NCI-H1694 (cell line): ENCODE data around the gene TRPT1.

Source experiments
- DNase-seq: peaks from one replicate; lab custom pipeline; 2025; lab: John Stamatoyannopoulos, UW

TRPT1 gene

GRCh38 chr11:64229744-64230170 lies 3.8 kb upstream of the TRPT1 start:
- no peak for DNase-seq

- no peak for DNase-seq
These were observed 3.2 kb upstream of the TRPT1 start for GRCh38 chr11:64229090-64229743.

- DNase-seq, result no peak
These were observed 1.5 kb upstream of the TRPT1 start for GRCh38 chr11:64227405-64227956.

DNA sequence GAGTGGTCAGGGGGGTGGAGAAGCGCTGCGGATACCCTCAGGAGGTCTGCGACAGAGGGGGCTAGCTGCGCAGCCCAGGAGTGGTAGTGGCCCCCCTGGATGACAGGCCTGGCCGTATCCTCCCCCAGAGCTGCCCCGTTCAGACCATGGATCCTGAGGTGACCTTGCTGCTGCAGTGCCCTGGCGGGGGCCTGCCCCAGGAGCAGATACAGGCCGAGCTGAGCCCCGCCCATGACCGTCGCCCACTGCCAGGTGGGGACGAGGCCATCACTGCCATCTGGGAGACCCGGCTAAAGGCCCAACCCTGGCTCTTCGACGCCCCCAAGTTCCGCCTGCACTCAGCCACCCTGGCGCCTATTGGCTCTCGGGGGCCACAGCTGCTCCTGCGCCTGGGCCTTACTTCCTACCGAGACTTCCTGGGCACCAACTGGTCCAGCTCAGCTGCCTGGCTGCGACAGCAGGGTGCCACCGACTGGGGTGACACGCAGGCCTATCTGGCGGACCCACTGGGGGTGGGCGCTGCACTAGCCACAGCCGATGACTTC lies 593 bp upstream of the TRPT1 start:
- DNase-seq, result no peak

DNA sequence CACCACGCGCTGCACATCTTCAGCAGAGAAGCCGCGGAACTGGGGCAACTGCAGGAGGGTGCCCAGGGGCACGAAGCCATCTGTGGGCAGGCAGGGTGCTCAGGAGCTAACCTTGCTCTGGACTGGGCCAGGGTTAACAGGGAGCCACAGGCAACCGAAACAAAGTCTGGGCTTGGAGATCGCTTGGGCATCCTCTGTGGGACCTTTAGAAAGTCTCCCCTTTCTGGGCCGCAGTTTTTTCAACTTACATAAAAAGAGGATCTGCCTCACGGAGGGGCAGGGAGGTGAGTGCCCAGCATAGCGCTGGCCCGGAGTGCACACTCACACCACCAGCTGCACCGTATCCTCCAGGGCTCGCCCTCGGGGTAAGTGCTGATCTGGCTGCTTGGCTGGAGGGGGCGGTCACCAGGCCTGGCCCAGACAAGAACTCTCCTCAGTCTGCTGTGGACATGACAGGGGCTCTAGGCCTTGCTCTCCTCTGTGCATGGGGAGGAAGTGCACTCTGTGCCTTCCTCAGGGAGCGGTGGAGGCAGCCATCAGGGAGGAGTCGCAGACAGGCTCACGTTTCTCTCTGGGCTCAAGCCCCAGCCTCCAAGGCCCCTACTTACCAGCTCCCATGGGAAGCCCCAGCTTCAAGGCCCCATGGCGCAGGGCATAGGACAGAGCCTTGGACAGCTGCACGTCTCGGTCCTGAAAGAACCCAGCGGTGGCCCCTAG lies 937 bp downstream of the TRPT1 start:
- no peak for DNase-seq

DNA sequence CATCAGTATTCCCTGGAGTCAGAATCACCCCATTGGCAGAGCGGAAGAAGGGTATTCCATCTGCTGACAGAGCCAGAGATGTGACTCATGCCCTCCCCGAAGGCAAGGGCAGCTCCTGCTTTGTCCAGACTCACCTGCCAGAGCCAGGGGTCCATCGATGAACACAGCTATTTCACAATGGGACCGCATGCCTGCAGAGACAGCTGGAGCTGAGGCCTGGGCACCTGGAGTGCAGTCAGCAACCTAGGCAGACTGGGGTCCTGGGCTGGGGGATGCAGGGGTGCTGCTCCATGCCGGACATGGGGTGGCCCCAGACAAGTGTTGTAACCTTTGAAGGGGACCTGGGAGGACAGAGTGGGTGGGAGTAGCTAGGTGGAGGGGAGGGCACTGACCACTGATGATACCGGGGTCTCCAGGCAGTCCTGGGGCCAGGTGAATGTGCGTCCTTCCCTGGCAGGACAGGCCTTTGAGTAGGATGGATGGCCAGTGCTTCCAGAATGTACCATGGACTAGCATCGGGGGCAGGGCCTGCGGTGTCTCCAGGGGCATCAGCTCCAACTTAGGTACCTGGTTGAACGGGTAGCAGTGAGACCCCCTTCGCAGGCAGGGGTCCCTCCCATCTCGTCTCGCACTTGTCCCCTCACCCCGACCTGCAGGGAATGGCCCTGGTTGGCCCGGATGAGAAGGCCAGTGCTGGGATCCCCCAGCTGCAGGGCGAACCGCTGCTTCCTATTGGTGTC lies 1.7 kb downstream of the TRPT1 start:
- no peak for DNase-seq

- DNase-seq, result no peak
These were observed 2.9 kb downstream of the TRPT1 start for GRCh38 chr11:64223001-64223651.

DNA sequence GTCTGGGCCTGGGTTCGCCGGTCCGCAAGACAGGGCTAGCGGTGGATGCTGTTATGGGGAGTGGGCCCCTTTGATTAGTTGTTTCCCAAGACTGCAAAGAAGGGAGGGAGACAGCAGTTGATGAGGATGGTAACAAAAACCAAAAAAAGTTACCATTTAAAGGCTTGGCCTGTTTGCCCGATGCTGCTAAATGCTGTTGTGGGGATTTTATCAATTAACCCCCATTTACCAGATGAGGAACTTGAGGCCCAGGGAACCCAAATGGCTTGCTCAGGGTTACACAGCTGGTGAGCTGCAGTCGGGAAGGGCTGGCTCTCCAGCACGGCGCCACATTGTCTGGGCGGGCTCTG lies 3.4 kb downstream of the TRPT1 start:
- DNase-seq, result no peak

- no peak for DNase-seq
These were observed 5.2 kb downstream of the TRPT1 start for GRCh38 chr11:64220798-64221197.

DNA sequence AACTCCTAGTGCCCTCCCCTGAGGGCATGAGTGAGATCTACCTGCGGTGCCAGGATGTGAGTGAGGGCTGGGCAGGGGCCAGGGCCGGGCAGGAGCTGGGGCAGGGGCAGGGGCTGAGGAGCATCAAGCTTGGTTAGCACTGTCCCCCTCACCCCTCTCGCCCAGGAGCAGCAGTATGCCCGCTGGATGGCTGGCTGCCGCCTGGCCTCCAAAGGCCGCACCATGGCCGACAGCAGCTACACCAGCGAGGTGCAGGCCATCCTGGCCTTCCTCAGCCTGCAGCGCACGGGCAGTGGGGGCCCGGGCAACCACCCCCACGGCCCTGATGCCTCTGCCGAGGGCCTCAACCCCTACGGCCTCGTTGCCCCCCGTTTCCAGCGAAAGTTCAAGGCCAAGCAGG lies 5.7 kb downstream of the TRPT1 start:
- DNase-seq, result no peak

- DNase-seq, result no peak
These were observed 6.2 kb downstream of the TRPT1 start for GRCh38 chr11:64219755-64220154.

DNA sequence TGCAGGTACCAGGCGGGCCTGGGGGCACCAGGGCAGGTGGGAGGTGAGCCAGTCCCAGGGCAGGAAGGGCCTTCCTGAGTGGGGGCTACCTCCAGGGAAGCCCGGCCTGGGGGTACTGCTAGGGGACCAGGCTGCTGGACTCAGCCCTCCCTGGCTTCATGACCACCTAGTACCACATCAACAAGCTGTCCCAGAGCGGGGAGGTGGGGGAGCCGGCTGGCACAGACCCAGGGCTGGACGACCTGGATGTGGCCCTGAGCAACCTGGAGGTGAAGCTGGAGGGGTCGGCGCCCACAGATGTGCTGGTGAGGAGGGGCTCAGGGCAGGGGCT lies 6.7 kb downstream of the TRPT1 start:
- no peak for DNase-seq

DNA sequence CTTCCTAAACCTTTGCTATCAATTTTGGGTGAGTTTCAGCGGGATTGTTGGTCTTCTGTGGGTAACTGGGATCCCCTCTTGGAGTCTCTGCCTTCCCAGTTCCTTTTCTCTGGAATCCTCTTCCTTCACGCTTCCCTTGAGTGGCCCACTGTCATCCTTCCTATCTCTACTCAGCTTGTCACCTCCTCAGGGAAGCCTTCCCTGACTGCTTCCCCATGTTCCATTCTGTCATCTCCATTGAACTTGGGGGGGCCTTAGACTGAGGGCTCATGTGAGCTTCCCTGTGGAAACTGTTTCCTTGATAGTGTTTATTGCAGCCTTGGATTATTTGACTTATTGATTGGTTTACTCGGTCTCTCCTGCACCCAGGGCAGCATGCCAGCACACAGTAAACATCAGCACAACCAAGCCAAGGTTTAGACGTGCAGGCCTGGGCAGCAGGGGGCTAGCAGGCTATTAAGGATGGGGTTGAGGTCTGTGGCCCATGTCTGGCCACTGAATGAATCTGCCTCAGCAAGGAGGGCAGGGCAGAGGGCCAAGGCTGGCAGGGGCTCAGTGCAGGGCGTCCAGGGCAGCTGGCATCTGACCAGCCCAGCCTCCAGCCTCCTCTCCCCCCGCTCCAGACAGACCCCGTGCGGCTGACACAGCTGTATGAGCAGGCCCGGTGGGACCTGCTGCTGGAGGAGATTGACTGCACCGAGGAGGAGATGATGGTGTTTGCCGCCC lies 7.2 kb downstream of the TRPT1 start:
- no peak for DNase-seq

DNA sequence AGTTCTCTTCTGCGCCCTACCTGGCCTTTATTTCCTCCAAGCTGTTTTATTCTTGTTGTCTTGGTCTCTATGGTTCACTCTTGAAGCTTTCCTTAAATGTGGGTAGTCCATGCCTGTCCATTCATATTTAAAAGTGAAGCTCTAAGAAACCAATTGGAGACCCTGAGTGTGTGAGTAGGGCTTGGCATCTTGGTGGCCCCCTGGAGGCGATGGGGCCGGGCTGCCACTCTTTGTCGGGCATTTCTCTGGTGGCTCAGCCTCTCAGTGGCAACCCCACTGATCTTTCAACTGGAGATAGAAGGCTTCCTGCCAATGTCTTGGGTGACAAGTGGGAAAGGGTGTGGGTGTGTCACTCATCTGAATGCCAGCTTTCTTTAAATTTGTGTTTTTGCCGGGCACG lies 9.1 kb downstream of the TRPT1 start:
- DNase-seq, result no peak

DNA sequence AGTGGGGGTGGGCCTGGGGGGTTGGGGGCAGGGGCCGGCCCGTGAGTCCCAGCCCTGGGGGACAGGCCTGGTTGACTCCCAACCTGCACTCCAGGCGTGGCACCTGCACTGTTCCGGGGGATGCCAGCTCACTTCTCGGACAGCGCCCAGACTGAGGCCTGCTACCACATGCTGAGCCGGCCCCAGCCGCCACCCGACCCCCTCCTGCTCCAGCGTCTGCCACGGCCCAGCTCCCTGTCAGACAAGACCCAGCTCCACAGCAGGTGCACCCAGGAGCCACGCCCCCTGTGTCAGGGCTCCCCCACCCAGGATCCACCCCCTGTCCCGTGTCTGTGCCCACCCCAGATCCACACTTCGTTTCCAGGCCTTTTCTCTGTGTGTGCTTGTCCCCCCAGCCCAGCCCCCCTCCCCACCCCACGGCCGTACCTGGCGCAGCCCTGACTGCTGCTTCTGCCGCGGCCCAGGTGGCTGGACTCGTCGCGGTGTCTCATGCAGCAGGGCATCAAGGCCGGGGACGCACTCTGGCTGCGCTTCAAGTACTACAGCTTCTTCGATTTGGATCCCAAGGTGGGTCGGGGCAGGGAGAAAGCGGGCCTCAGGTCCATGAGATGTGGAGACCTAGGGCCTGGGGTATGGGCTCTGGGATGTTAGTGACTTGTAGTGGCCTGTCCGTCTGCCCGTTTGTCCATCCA lies 14.7 kb downstream of the TRPT1 start:
- DNase-seq, result no peak

DNA sequence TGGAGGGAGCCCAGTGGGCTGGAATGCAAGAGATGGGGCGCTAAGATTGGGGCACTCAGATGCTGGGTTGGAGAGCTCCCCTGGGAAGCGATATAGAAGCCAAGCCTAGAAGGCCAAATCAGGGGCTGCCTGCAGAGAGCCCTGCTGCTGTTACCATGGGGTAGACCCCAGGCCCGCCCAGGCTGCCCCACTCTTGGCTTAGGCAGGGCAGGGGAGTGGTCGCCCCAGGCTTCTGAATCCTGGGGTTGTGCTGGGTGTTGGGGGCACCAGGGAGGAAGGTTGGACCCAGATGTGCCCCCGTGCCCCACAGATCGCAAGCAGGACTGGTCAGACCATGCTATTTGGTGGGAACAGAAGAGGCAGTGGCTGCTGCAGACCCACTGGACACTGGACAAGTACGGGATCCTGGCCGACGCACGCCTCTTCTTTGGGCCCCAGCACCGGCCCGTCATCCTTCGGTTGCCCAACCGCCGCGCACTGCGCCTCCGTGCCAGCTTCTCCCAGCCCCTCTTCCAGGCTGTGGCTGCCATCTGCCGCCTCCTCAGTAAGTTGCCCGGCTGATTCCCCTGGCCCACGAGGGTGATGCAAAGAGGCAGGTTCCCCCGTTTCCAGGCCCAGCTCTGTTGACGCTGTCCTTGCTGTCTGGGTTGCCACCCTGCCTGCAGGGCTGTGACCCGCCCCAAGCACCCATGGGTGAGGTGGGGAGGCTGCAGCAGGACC lies 15.5 kb downstream of the TRPT1 start:
- peak; percentile 20 for DNase-seq

- no peak for DNase-seq
These were observed 16.5 kb downstream of the TRPT1 start for GRCh38 chr11:64209563-64209843.

DNA sequence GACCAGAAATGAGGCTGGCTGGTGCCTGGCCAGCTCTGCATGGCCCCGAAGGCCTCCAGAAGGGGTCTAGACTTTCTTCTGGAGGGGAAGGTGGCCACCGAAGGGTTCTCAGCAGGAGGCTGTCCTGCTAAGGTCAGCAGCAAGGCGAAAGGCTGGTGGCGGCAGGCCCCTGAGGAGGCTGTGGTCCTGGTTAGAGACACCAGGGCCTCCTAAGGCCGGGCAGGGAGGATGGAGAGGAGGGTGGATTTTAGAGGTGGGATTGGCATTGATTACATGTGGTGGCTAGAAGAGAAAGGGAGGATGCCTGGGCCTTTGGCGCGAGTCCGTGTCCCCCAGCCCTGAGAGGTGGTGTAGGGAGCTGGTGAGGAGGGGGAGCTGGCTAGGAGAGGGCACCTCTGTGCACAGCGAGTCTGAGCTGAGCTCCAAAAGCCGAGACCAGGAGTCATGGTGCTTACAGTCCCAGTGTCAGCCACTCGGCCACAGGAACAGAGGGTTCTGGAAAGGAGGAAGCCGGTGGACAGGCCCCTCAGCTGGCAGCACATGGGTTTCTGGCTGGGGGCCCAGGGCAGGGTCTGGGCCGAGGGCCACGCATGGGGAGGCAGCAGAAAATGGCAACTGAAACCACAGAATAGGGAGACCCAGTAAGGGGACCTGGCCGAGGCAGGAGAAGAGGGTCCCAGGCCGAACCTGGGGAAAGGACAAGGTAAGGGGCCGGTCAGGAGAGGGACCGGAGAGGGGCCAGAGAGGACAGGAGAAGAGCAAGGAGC lies 17.0 kb downstream of the TRPT1 start:
- no peak for DNase-seq

DNA sequence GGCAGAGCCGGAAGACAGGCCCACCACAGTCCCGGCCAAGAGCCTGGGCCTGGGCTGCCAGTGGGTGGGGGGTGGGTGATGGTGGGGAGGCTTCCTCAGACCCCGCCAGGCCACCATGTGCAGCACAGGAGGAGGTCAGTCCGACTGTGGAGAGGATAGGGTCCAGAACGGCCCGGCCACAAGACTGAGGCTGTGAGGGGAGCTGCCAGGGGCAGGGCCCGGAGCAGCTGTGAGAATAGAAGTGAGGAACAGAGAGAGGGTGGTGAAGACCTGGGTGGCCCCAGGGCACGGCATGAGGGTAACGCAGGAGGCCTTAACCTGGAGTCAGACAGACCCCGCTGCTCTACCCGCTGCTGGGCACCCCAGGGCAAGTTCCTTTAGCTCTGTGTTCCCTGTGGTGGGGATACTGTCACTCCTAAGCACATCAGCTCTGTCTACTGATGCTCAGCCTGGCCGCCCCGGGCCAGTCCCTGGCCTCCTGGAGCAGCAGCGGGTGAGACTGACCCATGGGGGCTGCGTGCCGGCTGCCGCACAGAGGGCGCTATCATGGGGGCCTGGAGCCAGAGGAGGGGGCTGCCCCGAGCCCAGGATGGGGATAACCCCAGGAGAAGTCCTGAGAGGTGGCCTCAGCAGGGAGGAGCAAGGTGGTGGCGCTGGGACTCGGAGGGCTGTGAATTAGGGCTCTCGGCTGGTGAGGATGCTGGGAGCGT lies 17.7 kb downstream of the TRPT1 start:
- DNase-seq, result no peak
